ENCODE results near the gene SAXO1.
"Not testable (repeated sequence)": the region's sequence is repeated elsewhere in the genome, so short reads cannot be mapped to it uniquely, and the experiment has no call there.

Gene SAXO1

GRCh38 chr9:19033015-19033414, at the start of gene SAXO1:
Gene SAXO1 (minus strand): TSS chr9:19033209. CDS start chr9:19032908, 301 bp downstream.
- no peak for DNase-seq

GRCh38 chr9:19074836-19075235, 41.8 kb upstream of the SAXO1 start:
- no peak for DNase-seq

- DNase-seq = no peak
Measured at GRCh38 chr9:19074229-19074628, 41.2 kb upstream of the SAXO1 start.

GRCh38 chr9:19057033-19057432, 24.0 kb upstream of the SAXO1 start:
- no peak for DNase-seq

GRCh38 chr9:19050637-19051591, 17.9 kb upstream of the SAXO1 start:
- DNase-seq = no peak

- DNase-seq = no peak
Measured at GRCh38 chr9:19049917-19050636, 17.1 kb upstream of the SAXO1 start.

- peak; percentile 98 for DNase-seq
Measured at GRCh38 chr9:19048966-19049916, 16.2 kb upstream of the SAXO1 start, which contains the start of gene RRAGA. Gene RRAGA (plus strand): TSS chr9:19049427. CDS start chr9:19049660, 233 bp downstream.

GRCh38 chr9:19036611-19037010, 3.6 kb upstream of the SAXO1 start:
- DNase-seq = no peak

- DNase-seq = no peak
Measured at GRCh38 chr9:19032406-19032805, 603 bp downstream of the SAXO1 start.

GRCh38 chr9:19030899-19031298, 2.1 kb downstream of the SAXO1 start:
- DNase-seq = no peak

GRCh38 chr9:19028835-19029451, 4.1 kb downstream of the SAXO1 start:
- no peak for DNase-seq

GRCh38 chr9:19027825-19028224, 5.2 kb downstream of the SAXO1 start:
- DNase-seq = no peak

GRCh38 chr9:19026375-19026774, 6.6 kb downstream of the SAXO1 start:
- DNase-seq = no peak

- DNase-seq = no peak
Measured at GRCh38 chr9:19023078-19023477, 9.9 kb downstream of the SAXO1 start.

- DNase-seq = no peak
Measured at GRCh38 chr9:19022206-19022605, 10.8 kb downstream of the SAXO1 start.

GRCh38 chr9:19021649-19022048, 11.4 kb downstream of the SAXO1 start:
- not testable (repeated sequence) for DNase-seq

GRCh38 chr9:19020886-19021455, 12.0 kb downstream of the SAXO1 start:
- DNase-seq = no peak

- no peak for DNase-seq
Measured at GRCh38 chr9:19018201-19018600, 14.8 kb downstream of the SAXO1 start.

GRCh38 chr9:19009391-19009965, 23.5 kb downstream of the SAXO1 start:
- DNase-seq = no peak

- DNase-seq = no peak
Measured at GRCh38 chr9:19000133-19000532, 32.9 kb downstream of the SAXO1 start.

GRCh38 chr9:18999173-18999785, 33.7 kb downstream of the SAXO1 start:
- no peak for DNase-seq
